UCSD-AML1 (cell line): ENCODE data around the gene SUN1.

Experiments used
- DNase-seq: peaks from one replicate; lab custom pipeline; 2025; ENCODE audit not compliant: unreplicated experiment; lab: John Stamatoyannopoulos, UW

SUN1 gene

GRCh38 chr7:888081-889024, 56.1 kb downstream of the SUN1 start:
- no peak for DNase-seq

GRCh38 chr7:889025-889390, 56.7 kb downstream of the SUN1 start:
- no peak for DNase-seq

GRCh38 chr7:889391-889790, 57.1 kb downstream of the SUN1 start:
- no peak for DNase-seq

- no peak for DNase-seq
Measured at GRCh38 chr7:890868-891267, 58.6 kb downstream of the SUN1 start.

- DNase-seq = no peak
Measured at GRCh38 chr7:891291-891690, 59.0 kb downstream of the SUN1 start.

- no peak for DNase-seq
Measured at GRCh38 chr7:891805-892204, 59.5 kb downstream of the SUN1 start.

GRCh38 chr7:892648-893593, 60.6 kb downstream of the SUN1 start:
- no peak for DNase-seq

GRCh38 chr7:893686-894085, 61.4 kb downstream of the SUN1 start:
- DNase-seq = no peak

- DNase-seq = no peak
Measured at GRCh38 chr7:894164-894867, 62.0 kb downstream of the SUN1 start.

- no peak for DNase-seq
Measured at GRCh38 chr7:894927-895450, 62.7 kb downstream of the SUN1 start.

GRCh38 chr7:895451-896052, 63.3 kb downstream of the SUN1 start:
- DNase-seq = no peak

GRCh38 chr7:896346-897075, 64.2 kb downstream of the SUN1 start:
- DNase-seq = no peak

GRCh38 chr7:897086-897485, 64.8 kb downstream of the SUN1 start:
- DNase-seq = no peak

- no peak for DNase-seq
Measured at GRCh38 chr7:897771-898376, 65.6 kb downstream of the SUN1 start.

GRCh38 chr7:898460-898854, 66.2 kb downstream of the SUN1 start:
- no peak for DNase-seq

- no peak for DNase-seq
Measured at GRCh38 chr7:898855-899681, 66.8 kb downstream of the SUN1 start.

- DNase-seq = no peak
Measured at GRCh38 chr7:899806-900205, 67.5 kb downstream of the SUN1 start.

GRCh38 chr7:900331-901040, 68.2 kb downstream of the SUN1 start:
- DNase-seq = no peak
